IPS-11a (cell line): Measurements from ENCODE around the gene RDH16.

Experiments
- H3K4me3 ChIP-seq: one replicate; pipeline ENCODE4 v1.5.1; 2013; ENCODE audit warnings: low read depth, low read length, control low read depth

RDH16 gene

GRCh38 chr12:56957229-56958052 is at the start of gene RDH16:
RDH16 (minus strand) TSS chr12:56957608; CDS start chr12:56957462, 146 bp downstream.
- H3K4me3 ChIP-seq, result no peak within 1 kb of the TSS

DNA sequence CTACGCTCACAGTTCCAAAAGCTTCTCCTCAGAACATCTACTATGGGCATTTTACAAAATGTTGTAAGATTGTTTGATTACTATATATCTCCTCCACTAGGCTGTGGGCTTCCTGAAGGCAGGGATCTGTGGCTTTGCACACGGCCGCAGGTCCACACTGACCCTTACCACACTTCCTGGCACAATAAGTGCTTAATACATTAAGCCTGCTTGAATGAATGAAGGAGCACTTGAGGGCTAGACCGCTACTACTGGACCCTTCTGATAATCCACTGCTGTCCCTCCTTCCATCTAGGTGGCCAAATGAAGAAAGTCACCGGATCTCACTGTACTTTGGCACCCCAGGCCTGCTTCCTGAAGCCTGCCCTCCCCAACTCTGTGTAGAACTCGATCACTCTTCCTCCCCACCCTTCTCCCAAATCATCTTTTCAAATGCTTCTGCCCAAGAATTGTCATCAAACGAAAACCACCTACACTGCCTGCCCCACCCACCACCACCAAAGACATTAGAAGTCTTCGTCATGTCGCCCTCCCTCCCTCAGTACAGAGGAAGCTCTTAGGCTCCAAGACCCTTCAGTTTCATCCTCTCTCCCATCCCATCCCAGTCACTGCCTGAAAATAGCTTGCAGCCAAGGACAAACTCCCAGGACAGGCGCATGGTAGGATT is 49.5 kb upstream of the RDH16 start:
- H3K4me3 ChIP-seq, result no peak overlapping the region

DNA sequence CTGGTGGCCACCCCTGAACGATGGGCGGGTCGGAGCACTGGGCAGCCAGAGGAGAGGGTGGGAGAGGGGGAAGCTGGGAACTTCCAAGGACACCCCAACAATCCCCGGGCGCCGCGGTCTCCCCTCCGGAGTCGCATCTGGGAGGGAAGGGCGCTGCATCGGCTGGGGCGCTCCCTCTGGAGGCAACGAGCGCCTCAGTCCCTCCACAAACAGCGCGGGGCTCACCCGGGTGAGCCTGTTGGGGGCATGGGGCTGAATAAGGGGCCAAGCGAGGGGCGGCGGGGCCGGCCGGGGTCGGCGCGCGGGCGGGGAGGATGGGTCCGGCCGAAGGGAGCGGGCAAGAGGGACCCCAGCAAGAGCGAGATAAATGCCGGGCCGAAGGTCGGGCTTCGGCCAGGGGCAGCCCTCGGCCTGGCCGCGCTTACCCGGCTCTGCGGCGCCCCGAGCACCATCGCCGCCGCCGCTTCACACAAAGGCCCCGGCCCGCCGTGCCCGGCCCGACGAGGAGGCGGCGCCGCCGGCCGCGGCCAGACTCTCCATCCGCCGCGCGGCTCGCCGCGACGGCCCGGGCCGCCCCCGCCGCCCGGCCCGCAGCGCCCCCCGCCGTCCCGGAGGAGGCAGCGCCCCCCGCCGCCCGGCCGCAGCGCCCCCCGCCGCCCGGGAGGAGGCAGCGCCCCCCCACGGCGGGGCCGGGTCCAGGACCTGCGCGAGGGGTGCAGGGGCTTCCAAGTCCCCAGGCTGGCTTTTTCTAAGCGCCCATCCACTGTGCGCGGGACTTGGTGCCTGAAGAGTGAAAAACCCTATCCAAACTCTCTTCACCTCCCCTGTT is 48.8 kb upstream of the RDH16 start, which contains the start of gene ZBTB39:
TSS of gene ZBTB39 (minus strand) at position 567 of the 829 bp plus-strand sequence. CDS start 1,629 bp downstream, outside the sequence.
- peak within 1 kb of the TSS; percentile 78 for H3K4me3 ChIP-seq

DNA sequence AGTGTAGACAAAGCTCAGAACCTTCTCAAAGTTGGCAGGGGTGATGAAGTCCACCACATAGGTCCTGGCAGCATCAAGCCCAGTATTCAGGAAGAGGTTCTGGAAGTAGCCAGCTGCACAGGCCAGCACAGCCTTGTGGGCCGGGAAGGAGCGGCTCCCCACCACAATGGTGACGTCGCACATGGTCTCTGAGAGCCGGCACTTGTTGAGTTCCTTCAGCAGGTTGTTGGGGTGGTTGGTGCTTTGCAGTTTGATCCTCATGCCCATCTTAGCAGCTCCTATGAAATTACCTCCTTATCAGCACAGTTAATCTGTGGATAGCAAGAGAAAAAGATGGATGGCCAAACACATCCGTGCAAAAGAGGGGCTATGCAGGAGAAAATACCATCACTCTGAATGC is 47.2 kb upstream of the RDH16 start:
- no peak overlapping the region for H3K4me3 ChIP-seq

DNA sequence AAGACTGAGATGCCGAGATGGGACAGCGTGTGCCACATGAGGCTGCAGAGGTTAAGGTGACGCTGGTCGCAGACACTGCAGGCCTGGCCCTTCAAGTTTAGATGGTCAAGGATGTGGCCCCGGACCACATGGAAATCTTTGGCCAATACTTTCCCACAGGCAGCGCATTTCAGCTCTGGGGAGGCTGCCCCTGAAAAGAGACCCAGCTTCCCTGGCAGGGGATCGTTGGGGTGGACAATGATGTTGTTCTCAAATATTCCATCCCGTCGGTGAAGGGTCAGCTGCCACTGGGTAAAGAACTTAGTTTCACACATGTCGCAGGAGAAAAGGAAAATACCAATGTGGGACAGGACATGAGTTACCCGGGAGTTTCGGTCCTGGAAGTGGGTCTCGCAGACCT is 46.0 kb upstream of the RDH16 start:
- no peak overlapping the region for H3K4me3 ChIP-seq

DNA sequence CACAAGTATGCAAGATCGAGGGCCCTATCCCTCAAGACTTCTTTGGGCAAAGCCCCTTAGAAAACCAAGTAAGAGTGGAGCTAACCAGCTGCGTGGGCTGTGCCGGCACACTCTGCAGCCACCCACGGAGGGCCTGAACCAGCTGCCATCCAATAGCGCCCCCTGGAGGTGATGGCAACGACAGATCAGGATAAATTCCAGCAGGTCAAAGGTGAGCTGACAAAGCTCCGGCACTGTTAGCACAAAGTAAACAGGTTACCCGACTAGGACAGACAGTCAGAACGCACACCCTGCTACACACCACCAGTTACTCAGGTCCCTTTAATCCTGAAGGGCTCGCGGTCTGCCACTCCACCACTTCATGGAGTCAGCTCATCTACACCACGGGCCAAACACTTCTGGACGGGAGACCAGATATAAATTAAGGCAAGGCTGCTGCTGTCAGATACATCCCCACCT is 44.1 kb upstream of the RDH16 start:
- no peak overlapping the region for H3K4me3 ChIP-seq

DNA sequence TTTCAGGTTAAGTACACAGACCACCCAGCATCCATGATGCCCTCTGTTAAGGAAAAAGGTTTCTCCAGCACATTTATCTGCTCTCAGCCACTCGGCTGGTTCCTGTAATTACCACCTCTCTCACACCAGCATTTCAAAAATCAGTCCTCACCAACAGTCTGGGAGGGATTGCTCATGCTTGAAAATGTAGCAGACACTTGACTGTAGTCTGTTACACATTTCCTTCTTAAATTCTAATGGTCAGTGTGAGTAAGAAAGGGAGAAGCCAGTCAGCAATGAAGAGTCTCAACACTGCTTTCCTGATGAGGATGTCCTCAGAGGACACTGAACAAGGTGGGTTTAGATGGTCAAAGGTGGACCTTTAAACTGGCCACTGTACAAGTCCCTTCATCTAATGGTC is 43.0 kb upstream of the RDH16 start:
- H3K4me3 ChIP-seq, result no peak overlapping the region

DNA sequence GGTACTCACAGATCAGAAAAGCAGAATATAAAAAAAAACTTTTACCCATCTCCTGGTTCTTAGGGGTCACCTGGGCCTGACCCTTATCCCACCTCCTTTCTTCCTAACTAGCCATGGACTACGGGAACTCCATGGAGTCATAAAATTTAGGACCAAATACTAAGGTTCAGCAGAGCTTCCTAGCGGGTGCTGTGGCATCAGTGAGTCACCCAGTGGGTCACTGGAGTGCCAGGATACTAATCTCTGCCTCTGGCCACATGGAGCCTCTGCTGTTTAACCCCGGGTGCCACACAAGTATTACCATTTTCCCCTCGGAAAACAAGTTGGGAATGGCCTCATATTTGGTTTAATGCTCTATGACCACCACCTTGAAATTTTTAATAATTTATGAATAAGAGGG is 42.0 kb upstream of the RDH16 start:
- no peak overlapping the region for H3K4me3 ChIP-seq

DNA sequence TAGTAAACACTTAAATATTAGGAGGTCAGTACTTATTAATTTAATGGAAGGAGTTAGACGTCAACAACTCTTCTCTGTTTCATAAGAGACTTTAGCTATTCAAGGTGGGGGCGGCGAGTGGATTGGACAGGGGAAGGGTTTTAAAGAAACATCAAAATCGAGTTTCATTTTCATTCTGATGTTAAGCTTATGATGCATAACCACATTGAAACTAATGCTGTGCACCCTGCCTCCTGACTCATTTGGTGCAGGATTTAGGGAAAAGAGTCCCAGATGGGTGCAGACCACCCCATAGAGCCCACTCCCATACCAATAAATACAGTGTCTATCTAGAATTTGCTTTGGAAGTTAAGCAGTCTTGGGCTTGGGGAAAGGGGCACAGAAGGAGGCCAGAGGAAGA is 41.6 kb upstream of the RDH16 start:
- no peak overlapping the region for H3K4me3 ChIP-seq

GRCh38 chr12:56998316-56998715 is 40.9 kb upstream of the RDH16 start:
- H3K4me3 ChIP-seq, result no peak overlapping the region

DNA sequence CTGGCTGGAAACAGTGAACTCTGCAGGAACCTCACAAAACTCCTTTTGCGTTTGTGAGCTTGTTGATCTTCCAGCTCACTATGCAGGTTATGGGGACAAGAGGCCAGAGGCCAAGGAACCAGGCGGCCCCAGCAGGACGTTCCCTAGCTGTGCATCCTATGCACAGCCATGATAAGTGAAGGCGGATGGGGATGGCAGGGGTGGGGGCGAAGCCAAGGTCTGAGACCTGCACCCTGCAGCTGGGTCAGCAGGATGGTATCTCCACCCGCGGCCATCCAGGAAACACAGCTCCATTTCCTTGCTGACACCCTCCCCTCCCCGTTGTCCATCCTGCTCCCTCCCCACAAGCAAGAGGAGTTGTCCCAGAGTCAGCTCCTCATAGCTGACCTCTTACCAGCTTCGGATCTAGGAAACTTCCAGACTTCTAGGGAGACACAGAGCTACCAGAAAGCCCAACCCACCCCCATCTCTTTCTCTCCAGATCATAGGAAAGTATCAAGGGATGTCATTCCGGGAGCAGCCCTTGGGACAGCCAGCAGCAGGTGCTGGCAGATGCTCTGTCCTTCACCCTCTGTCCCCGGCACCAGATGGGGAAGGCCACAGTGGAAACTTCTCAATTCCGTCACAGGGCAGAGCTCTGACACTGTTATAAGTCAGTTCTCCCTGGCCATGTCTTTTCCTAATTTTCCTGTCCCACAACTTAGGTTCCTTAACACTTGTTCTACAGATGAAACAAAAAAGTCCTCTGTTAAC is 39.6 kb upstream of the RDH16 start:
- H3K4me3 ChIP-seq, result no peak overlapping the region

DNA sequence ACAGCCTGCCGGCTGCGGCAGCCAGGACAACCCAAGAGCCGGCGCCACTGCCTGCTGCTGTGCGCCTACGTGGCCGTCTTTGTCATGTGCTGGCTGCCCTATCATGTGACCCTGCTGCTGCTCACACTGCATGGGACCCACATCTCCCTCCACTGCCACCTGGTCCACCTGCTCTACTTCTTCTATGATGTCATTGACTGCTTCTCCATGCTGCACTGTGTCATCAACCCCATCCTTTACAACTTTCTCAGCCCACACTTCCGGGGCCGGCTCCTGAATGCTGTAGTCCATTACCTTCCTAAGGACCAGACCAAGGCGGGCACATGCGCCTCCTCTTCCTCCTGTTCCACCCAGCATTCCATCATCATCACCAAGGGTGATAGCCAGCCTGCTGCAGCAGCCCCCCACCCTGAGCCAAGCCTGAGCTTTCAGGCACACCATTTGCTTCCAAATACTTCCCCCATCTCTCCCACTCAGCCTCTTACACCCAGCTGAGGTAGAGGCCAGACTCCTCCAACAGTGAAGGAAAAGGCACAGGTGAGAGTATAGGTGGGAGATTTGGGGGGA is 38.6 kb upstream of the RDH16 start:
- no peak overlapping the region for H3K4me3 ChIP-seq

GRCh38 chr12:56995201-56995929 is 38.0 kb upstream of the RDH16 start:
- no peak overlapping the region for H3K4me3 ChIP-seq

DNA sequence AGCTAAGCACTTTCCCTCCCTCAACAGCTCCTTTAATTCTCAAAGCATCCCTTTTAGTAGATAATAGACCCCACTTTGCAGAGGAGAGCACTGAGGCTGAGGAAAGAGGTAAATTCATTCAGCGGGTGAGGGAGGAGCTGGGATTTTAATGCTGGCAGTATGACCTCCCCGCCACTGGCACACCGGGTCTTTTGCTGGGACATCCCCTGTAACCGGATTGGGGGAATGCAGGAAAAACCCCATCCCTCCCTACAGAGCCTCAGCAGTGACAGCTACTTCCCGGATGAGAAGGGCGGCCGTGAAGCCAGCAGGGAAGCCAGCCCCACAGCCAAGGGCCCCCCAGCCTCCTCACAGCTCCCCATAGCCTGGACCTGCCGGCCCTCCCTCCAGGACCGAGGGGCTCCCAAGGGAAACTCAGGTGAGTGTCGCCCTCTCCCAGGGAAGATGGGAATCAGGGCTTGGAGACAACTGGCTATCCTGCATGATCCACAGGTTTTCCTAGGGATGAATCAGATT is 36.9 kb upstream of the RDH16 start:
- no peak overlapping the region for H3K4me3 ChIP-seq

GRCh38 chr12:56993346-56993745 is 35.9 kb upstream of the RDH16 start:
- no peak overlapping the region for H3K4me3 ChIP-seq

DNA sequence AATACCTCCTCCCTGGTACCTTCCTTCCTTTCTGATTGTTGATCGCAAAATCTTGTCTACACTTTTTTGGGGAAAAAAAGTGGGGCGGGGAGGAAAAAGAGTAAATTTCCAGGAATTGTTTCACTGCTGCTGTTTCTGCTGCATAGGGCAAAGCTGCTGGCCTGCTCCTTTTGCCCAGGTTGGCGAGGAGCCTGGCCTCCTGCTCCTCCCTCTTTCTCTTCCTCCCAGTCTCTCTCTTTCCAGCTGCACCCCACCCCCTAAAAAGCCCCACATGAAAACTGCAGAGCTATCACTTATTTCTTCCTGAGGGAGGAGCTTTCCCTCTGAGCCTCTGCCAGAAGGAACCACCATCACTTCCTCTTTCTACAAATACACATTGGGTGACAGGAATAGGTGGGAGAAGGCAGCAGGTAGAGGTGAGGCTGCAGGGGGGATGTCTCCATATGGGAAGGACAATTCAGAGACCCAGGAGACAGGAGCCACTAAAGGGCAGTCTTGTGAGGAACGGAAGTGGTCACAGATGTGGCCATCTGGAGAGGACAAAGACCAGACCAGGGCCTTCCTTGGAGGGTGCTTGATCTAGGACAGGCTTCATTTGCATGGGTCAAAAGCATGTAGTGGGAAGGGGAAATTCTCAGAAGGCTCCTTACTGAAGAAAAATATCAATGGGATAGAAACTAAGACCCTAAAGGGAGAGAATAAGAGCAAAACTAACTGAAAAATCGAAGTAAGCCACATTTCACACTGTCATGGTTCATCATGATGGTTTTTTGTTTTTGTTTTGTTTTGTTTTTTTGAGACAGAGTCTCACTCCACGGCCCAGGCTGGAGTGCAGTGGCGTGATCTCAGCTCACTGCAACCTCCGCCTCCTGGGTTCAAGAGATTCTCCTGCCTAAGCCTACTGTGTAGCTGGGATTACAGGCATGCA is 34.2 kb upstream of the RDH16 start:
- H3K4me3 ChIP-seq, result no peak overlapping the region

- no peak overlapping the region for H3K4me3 ChIP-seq
These were observed 33.4 kb upstream of the RDH16 start for GRCh38 chr12:56990648-56991318.
